HL-60/S4 (cell line): Measurements from ENCODE around the gene RAD9A.
"Not testable (repeated sequence)": the region's sequence is repeated elsewhere in the genome, so short reads cannot be mapped to it uniquely, and the experiment has no call there.

ENCODE experiments used
- in situ Hi-C: fragments of 300-500 bp; cut with MboI; formaldehyde crosslinking; loops from 2 replicates; pipeline ENCODE4 v1.14.3; 2022; ENCODE audit warnings: low sequenced_read_pairs

RAD9A gene

DNA sequence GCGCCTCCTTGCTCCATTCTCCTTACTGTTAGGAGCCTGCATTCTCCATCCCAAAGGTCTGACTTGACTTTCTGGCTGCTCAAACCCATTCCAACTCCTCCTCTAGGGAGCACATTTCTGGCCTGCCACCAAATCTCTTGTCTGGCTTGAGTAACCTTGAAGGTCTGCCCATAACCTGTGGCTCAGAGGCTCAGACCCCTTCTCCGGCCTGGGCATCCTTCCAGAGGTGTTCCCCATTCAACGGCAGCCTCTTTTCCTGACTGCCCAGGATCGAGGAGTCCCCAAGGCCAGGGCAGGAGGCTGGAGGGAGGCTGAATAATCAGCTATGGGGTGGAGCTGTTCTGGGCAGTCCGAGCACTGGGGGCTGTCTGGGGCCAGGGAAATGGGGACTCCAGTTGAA is 2.2 kb downstream of the RAD9A start:
- in situ Hi-C loops, result no loop called here

DNA sequence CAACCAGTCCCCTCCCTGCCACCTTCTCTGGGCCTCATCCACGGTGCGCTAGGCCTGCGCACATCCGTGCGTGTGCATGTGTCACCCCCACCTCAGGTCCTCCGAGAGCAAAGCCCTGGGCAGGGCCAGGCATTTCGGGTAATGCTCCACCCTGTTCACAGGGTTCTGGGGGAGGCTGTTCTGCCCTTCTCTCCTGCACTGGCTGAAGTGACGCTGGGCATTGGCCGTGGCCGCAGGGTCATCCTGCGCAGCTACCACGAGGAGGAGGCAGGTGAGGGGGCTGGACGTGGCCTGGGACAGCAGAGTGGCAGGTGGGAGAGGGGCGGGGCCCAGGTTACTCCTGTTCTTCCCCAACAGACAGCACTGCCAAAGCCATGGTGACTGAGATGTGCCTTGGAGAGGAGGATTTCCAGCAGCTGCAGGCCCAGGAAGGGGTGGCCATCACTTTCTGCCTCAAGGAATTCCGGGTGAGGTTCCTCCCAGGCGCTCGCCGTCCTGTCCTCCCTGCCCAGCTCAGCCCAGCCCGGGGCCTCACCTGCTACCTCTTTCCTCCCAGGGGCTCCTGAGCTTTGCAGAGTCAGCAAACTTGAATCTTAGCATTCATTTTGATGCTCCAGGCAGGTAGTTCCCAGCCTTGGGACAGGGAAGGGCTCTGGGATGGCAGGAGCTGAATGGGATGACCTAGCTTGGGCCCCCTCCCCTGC is 3.9 kb downstream of the RAD9A start:
- in situ Hi-C loops, result no loop called here

DNA sequence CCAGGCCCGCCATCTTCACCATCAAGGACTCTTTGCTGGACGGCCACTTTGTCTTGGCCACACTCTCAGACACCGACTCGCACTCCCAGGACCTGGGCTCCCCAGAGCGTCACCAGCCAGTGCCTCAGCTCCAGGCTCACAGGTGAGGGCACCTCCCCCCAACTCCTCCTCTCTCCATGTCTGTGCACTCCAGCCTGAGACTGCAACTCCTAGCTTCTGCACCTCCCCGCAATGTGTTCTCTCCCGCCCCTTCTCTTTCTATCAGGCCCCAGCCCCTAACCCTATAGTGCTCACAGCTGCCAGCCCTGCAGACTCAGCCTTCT is 4.4 kb downstream of the RAD9A start:
- in situ Hi-C loops, result no loop called here

DNA sequence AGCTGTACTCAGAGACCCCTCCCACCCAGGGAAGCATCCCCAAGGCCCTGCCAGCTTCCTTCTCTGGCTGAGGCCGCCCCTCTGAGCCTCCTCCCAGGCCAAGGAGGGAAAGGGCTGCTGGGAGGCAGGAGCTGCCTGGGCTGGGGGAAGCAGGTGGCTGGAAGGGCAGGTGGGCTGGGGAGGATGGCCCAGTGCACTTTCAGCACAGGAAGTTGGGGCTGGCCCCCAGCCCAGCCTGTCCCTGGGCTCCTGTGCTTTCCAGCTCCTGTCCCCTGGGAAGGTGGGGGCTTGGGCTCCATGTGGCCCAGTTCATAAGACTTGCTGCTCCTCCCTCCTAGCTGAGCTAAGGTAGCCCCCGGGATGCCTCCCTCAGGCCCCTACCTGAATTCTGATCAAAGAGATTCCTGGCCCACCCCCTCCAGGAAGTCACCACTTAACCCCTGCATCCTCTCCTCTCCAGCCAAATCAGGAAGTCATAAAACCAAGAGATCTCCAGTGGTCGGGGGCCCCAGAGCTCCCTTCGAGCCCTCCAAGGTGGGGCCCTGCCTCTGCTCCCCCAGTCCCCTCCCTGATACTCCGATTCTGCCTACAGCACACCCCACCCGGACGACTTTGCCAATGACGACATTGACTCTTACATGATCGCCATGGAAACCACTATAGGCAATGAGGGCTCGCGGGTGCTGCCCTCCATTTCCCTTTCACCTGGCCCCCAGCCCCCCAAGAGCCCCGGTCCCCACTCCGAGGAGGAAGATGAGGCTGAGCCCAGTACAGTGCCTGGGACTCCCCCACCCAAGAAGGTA is 5.0 kb downstream of the RAD9A start:
- in situ Hi-C loops, result no loop called here

DNA sequence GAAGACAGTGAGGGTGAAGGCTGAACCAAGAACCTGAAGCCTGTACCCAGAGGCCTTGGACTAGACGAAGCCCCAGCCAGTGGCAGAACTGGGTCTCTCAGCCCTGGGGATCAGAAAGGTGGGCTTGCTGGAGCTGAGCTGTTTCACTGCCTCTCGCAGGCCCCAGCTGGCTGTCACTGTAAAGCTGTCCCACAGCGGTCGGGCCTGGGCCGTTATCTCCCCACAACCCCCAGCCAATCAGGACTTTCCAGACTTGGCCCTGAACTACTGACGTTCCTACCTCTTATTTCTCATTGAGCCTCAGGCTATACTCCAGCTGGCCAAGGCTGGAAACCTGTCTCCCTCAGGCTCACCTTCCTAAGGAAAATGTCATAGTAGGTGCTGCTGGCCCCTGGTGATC is 5.8 kb downstream of the RAD9A start:
- in situ Hi-C loops, result no loop called here

DNA sequence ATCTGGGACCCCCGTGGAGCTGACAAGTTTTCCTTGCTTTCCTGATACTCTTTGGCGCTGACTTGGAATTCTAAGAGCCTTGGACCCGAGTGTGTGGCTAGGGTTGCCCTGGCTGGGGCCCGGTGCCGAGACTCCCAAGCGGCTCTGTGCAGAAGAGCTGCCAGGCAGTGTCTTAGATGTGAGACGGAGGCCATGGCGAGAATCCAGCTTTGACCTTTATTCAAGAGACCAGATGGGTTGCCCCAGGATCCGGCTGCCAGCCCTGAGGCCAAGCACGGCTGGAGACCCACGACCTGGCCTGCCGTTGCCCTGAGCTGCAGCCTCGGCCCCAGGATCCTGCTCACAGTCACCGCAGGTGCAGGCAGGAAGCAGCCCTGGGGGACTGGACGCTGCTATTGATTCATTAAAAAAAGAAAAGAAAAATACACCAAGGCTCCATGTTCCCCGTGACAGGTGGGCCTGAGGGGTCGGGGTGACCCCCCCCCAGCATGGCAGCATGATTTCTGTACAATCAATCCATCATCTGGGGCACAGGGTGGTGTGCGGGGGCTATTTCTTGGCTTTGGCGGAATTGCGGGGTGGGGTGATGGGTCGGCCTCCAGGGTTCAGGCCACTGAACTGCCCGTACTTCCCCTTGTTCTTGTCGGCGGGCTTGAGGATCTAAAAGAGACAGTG is 6.3 kb downstream of the RAD9A start:
- in situ Hi-C loops, result no loop called here

DNA sequence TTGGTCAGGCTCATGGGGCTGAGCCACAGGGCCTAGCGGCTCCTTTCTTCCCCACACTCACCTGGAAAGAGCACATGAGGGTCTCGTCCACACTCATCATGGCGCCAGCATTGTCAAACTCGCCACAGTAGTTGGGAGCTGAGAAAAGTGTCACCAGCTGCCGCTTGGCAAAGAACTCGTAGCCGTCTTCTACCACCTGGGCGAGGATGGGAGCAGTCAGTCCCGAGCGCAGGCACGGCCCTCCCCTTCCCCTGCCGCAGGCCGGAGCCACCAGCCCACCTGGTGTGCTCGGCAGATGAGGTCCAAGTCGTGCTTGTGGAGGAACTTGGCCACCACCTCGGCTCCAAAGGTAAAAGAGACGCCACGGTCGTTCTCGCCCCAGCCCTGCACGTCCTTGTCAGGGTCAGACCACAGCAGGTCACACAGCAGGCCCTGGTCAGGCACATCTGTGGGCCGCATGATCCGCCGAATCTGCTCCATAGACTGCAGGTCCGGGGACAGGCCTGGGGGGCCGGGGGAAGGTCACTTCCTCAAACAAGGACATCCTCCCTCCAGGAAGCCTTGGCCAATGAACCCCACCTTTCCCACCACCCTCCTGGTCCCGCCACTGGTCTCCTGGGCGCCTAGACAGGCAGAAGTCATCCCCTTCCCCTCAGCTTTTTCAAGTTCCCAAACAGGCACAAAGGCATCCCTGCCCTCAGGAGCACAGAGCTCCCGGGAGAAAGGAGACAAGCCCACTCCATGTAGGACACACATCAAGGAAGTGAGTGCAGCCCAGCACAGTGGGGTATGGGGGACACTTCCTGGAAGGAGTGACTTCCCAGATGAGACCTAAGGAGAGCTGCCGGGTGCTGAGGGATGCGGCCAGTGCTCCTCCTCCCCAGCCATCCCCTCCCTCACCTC is 7.1 kb downstream of the RAD9A start:
- in situ Hi-C loops, result no loop called here

DNA sequence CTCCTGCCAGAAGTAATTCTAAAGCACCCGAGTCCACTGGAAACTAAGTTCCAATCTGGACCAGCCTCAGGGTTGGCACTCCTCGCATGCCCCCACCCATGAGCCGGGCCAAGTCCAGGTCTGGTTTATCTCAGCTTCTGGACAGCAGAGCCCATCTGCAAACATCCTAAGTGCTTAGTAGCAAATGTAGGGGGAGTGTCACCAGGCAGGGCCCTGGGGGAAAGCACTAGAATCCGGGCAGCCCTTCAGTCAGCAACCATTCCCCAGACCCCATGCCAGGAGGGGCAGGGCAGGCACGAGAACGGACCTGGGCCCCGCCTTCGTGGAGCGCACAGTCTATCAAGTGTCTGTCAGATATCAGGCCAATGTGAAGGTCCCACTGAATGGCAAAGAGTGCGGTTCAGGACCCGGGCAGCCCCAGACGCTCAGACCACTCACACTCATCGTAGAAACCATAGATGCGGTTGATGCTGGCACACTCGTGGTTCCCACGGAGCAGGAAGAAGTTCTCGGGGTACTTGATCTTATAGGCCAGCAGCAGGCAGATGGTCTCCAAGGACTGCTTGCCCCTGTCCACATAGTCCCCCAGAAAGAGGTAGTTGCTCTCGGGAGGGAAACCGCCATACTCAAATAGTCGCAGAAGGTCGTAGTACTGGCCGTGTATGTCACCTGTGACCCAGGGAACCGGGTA is 8.6 kb downstream of the RAD9A start:
- in situ Hi-C loops, result no loop called here

DNA sequence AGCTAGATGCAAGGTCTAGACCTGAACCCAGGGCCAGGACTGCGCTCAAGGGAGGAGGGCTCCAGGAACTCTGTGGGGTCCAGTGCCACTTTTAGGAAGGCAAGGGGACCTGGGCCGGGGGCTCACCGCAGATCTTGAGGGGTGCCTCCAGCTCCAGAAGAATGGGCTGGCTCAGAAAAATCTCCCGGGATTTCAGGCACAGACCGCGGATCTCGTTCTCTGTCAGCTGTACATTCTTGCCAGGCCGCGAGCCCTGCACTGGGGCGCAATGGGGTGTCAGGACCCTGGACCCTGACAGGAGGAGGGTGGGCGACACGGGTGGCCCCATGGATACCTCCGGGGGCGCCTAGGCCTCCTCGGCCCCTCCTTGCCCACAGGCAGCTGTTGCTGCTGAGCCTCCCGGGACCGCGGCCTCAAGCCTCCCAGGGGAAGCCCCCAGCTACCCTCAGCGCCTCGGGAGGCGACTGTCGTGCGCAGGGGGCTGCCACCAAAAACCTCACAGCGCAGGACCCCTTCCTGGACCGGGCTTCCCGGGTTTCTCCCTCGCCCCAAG is 9.2 kb downstream of the RAD9A start:
- in situ Hi-C loops, result no loop called here

DNA sequence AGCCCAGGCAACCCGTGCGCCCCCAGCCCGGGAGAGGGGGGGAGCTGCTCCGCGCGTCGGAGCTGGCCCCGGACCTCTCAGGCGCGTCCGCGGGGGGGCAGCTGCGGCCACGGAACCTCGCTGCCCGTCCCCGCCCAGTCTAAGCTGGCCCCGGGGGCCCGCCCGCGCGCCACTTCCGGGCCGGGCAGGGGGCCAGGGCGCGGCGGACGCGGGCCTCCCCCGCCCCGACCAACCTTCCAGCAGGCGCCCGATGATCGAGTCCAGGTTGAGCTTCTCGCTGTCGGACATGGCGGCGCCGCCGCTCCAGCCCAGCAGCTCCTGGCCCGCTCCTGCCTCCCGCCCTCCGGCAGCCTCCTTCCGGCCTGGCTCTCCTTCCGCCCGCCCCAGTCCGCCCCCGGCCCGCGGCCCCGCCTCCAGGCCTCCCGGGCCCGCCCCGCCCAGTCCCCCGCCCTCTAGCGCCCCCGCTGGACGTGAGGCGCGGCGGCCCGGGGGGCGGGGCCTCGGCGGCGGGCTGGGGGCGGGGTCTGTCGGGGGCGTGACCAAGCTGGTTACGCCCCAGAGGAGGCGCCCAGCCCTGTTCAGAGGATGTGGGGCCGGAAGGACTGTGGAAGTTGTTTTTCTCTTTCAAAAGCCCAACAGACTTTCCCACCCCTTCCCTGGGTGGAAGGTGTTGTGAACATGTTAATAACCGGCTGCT is 9.9 kb downstream of the RAD9A start, which contains the start of gene PPP1CA:
PPP1CA (minus strand) TSS at position 364 of the 697 bp plus-strand sequence; CDS start at position 288, 76 bp downstream.
- in situ Hi-C loops, result no loop called here

DNA sequence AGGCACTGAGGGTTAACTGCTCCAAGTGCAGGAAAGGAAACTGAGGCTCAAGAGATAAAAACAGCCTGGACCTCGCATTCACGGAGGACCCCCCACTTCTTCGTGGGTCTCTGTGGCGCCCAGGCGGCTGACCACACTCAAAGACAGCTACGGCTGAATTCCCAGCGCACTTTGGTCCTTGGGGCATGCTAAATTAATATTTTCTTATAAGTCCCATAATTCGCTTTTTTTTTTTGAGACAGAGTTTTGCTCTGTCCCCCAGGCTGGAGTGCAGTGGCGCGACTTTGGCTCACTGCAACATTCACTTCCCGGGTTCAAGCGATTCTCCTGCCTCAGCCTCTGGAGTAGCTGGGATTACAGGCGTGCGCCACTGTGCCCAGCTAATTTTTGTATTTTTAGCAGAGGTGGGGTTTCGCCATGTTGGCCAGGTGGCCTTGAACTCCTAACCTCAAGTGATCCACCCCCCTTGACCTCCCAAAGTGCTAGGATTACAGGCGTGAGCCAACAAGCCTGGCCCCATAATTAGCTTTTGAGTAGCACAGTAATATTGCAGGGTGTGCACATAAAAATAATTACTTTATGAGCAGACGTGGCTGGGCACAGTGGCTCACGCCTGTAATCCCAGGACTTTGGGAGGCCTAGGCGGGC is 10.5 kb downstream of the RAD9A start:
- in situ Hi-C loops, result not testable (repeated sequence)

DNA sequence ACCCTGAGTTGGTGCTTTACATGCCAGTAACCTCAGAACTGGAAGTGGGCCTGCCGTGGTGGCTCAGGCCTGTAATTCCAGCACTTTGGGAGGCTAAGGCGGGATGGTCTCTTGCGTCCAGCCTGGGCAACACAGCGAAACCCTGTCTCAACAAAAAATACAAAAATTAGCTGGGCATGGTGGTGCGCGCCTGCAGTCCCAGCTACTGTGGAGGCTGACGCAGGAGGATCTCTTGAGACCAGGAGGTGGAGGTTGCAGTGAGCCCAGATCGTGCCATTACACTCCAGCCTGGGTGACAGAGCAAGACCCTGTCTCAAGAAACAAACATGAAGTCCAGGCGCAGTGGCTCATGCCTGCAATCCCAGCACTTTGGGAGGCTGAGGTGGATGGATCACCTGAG is 11.3 kb downstream of the RAD9A start:
- in situ Hi-C loops, result not testable (repeated sequence)

DNA sequence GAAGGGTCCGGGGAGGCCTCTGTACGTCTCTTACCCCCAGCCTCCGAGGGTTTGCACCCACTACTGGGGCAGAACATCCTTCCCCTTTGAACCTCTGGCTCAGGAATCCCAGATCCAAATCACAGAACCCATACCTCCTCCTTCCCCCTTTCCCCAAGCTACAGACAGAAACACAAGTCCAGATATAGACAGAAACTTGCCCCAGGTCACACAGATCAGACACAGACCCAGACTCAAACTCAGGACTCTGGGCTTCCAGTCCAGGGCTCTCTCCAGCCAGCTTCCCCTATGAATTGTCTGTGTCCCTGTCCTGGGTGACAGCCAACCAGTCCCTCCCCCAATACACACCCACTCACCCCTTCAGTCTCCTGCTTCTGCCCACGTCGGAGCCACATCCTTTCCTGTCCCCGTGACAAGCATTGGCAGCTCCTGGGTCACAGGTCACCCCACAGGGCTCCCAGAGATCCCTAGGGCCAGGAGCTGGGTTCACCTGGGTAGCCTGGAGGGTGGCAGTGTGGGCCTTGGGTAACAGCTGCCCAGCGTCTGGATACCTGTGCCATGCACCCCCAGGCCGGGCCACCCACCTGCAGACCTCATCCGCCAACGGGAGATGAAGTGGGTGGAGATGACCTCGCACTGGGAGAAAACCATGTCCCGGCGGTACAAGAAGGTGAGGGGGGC is 12.9 kb downstream of the RAD9A start:
- in situ Hi-C loops, result no loop called here

DNA sequence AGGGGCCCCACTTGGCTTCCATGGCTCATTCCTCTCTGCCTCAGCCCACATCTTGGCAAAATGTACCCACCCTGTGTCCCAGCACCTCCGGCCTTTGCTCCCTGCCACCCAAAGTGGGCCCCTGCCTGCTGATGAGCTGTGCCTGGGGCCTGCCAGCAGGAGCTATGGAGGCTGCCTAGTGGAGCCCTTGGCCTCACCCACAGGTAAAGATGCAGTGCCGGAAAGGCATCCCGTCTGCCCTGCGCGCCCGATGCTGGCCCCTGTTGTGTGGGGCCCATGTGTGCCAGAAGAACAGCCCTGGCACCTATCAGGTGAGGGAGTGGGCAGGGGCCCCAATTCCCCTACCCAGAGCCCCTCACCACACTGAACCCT is 13.4 kb downstream of the RAD9A start:
- in situ Hi-C loops, result no loop called here

DNA sequence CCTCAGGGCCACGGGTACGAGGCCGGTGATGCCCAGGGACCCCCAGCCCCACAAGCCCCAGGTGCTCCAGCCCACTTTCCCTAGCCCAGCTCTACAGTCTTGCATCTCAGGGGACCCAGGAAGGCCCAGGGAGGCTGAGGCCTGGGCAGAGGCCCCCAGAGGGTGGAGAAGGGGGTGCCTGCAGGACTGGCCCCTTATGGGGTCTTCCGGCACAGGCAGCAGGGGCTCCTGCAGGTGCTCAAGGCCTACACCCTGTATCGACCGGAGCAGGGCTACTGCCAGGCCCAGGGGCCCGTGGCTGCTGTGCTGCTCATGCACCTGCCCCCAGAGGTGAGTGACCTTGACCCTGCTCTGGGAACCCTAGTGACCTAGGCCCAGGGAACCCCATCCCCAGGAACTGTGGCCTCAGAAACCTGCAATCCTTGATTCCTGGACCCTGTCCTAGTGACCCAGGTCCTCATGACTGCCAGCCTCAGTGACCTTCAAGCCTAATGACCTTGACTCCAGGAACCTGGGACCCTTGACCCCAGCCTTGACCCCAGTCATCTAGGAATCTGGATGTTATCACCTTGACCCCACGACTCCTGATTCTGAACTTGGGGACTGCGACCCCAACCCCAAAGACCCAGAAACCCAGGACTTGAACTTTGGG is 14.0 kb downstream of the RAD9A start:
- in situ Hi-C loops, result no loop called here

DNA sequence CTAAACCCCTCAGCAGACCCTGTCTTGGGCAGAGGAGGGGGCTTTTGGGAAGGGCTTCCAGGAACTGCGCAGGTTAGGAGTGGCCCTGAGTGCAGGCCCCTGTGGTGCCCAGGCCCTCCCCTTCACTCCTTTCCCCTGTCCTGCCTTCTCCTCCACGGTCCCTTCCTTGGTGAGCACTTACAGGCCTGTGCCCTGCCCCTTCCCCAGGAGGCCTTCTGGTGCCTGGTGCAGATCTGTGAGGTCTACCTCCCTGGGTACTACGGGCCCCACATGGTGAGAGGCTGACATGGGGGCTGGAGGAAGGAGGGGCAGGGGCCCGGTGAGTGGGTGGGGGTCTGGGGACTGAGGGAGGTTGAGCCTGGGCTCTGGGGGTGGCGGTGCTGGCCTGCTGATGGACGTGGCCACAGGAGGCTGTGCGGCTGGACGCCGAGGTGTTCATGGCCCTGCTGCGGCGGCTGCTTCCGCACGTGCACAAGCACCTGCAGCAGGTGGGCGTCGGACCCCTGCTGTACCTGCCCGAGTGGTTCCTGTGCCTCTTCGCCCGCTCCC is 14.7 kb downstream of the RAD9A start:
- in situ Hi-C loops, result no loop called here

DNA sequence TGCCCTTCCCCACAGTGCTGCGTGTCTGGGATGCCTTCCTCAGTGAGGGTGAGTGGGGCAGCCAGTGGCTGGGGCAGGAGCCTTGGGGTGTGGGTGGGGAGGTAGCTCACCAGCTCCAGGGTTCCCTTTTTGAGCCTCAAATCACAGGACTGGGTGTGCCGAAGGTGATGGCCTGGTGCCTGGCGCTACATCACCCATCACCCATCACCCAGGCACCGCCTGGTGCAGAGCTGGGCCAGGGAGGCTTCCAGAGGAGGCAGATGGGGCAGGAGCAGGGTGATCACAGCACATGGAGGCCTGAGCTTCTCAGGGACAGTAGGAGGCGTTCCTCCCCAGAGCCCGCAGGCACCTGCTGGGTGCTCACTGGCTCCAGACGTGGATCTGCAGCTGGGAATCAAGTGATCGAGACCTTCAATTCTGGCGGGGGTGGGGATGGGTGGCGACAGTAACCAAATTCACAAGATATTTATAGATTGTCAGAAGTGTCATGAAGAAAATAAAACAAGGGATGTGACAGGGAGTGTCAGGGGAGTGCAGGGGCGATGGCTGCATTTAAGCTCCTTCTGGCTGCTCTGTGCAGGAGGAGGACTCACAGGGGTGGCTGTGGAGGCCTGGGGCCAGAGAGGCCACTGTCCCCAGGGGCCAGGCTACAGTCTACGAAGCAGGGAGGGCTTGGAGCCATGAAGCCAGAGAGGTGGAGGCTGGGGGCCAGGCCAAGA is 15.3 kb downstream of the RAD9A start:
- in situ Hi-C loops, result no loop called here
